T-helper 22 cell (primary cell): Measurements from ENCODE around the gene ZNF559.

Source experiments
- DNase-seq: peaks from one replicate; pipeline ENCODE4 v3.0.0-alpha.2; 2020; ENCODE audit warnings: low read depth

ZNF559 gene

DNA sequence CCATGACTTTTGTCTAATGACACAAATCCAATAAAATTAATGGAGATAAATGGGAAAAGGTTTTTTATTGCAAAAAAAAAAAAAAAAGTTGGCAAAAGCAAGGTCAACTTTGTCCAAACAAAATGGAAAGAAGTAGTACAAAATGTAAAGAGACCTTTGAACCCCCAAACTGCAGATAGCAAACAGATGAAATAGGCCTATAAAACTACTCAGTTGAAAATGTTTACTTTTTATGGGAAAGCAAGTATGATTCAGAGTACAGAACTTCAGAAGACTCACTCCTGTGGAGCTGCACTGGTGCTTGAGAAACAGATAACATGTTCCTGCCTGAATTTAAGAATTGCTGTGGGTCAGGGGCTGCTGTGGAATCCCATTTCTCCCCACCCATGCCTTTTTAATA, 29.0 kb downstream of the ZNF559 start:
- no peak for DNase-seq

- DNase-seq, result no peak
Measured at GRCh38 chr19:9354651-9355050, 30.7 kb downstream of the ZNF559 start.

DNA sequence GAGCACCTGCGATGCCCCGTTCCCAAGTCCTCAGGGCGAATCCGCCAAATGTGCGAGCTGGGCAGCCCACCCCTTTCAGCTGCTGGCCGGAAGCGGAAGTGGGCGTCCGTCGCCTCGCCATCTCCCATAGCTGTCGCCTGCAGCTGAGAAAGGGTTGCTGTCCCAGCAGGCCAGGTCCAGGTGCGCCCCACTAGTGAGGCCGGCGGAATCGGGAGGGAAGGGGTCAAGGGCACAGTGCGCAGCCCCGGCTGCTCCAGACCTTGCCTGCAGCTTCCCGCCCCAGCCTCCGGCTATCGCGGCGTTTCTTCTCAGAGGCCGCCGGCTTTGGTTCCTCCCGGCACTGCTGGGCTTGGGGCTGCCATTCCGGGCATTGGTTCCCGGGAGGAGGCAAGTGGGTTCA, 38.9 kb downstream of the ZNF559 start, which contains the start of gene ZNF177:
Gene ZNF177, plus strand, starts transcription at position 109 of the 400 bp plus-strand sequence. CDS start 15,299 bp downstream, outside the sequence.
- no peak for DNase-seq

GRCh38 chr19:9370738-9371619, 47.0 kb downstream of the ZNF559 start:
- DNase-seq, result no peak

GRCh38 chr19:9381361-9381785, 57.4 kb downstream of the ZNF559 start:
- DNase-seq, result no peak
